K562 (cell line): Measurements from ENCODE around the gene SIK3. TPM values are rescaled to one million over a fixed set of nuclear protein-coding genes. Genes with fewer than 3 reads are reported as not detected.

Experiments
- ATAC-seq: fragments of 200-7000 bp; cut with Tn5 transposase; 3 replicates; pipeline ENCODE4 v1.9.1; 2020; ENCODE audit warnings: moderate library complexity
- BruUV-seq: library from RNA; stranded (reverse); fragments of 400-500 nt; replicated peaks from 2 replicates; lab custom pipeline; 2021; lab: Mats Ljungman, UMichigan
- CTCF ChIA-PET: fragments of 300-600 bp; formaldehyde crosslinking; extraction: SDS; loops from one replicate; lab custom pipeline; 2021; ENCODE audit warnings: low intra/inter-chr PET ratio; lab: Yijun Ruan, JAX
- POLR2A ChIA-PET: fragments of 300-600, 350-650 bp; sonication (Branson Sonifier 250); formaldehyde crosslinking; extraction: SDS; loops from one replicate; lab custom pipeline; 2021; ENCODE audit warnings: antibody characterized with exemption, inconsistent platforms; lab: Yijun Ruan, JAX
- DNase-seq, 4 experiments: peaks; one replicate each; pipeline versions ENCODE4 v3.0.0 to v3.0.0-alpha.2; 2011 to 2018; ENCODE audit warnings: low spot score in 3 of 4, mixed read lengths in 3 of 4; ENCODE audit errors: extremely low read depth in 1 of 4
- FAIRE-seq: peaks from 2 replicates; lab custom pipeline; 2011; peaks lifted over from hg19 to GRCh38; lab: Jason Lieb, UNC
- H2AFZ ChIP-seq: 2 replicates; pipeline ENCODE4 v1.6.0; 2011; ENCODE audit warnings: low read depth, low read length, control low read depth, inconsistent platforms
- H3K27ac ChIP-seq: fragments of 200-600 bp; 3 replicates; pipeline ENCODE4 v1.8.0; 2011; ENCODE audit warnings: low read depth, mild to moderate bottlenecking, control low read depth, inconsistent platforms, low read length, moderate library complexity, mixed read lengths; ENCODE audit errors: extremely low read depth
- H3K27me3 ChIP-seq, 2 experiments: fragments of 300-600 bp in 1 of 2; 2 replicates in 1 of 2; 3 replicates in 1 of 2; pipeline versions ENCODE4 v1.6.0 to v1.8.0; 2011; ENCODE audit warnings: inconsistent platforms in 2 of 2, low read length in 2 of 2, mild to moderate bottlenecking in 1 of 2, mixed read lengths in 1 of 2, moderate library complexity in 1 of 2; ENCODE audit not compliant: control insufficient read depth in 2 of 2, insufficient read depth in 2 of 2
- H3K36me3 ChIP-seq: fragments of 300-600 bp; 3 replicates; pipeline ENCODE4 v1.8.0; 2011; ENCODE audit warnings: mild to moderate bottlenecking, low read length, inconsistent platforms; ENCODE audit not compliant: control insufficient read depth, insufficient read depth
- H3K4me1 ChIP-seq, 2 experiments: fragments of 200-600 bp in 1 of 2; replicated peaks in 1 of 2; 2 replicates in 1 of 2; 3 replicates in 1 of 2; pipeline versions ENCODE4 v1.5.1 to v1.8.0; 2011; ENCODE audit warnings: inconsistent platforms in 2 of 2, low read length in 2 of 2, mild to moderate bottlenecking in 1 of 2, mixed read lengths in 1 of 2, moderate library complexity in 1 of 2; ENCODE audit not compliant: control insufficient read depth in 2 of 2, insufficient read depth in 2 of 2
- H3K4me2 ChIP-seq: 2 replicates; pipeline ENCODE4 v1.6.1; 2011; ENCODE audit warnings: low read length, control low read depth, inconsistent platforms, mixed read lengths; ENCODE audit not compliant: insufficient read depth
- H3K4me3 ChIP-seq: fragments of 200-600 bp; sonication (generic), shearing (Covaris generic); 2 replicates; pipeline ENCODE4 v1.5.1; 2016; ENCODE audit warnings: control low read depth, inconsistent platforms
- H3K79me2 ChIP-seq: fragments of 200-600 bp; 3 replicates; pipeline ENCODE4 v1.8.0; 2011; ENCODE audit warnings: low read length, inconsistent platforms; ENCODE audit not compliant: control insufficient read depth, insufficient read depth
- H3K9ac ChIP-seq, 2 experiments: 2 replicates each; pipeline versions ENCODE4 v1.6.0 to v1.6.1; 2011; ENCODE audit warnings: low read depth in 2 of 2, low read length in 2 of 2, control low read depth in 1 of 2, inconsistent platforms in 1 of 2, mild to moderate bottlenecking in 1 of 2, mixed read lengths in 1 of 2; ENCODE audit not compliant: insufficient read depth in 1 of 2
- H3K9me1 ChIP-seq: one replicate; pipeline ENCODE4 v1.6.0; 2011; ENCODE audit warnings: inconsistent platforms, mild to moderate bottlenecking, low read length, moderate library complexity; ENCODE audit not compliant: control insufficient read depth, insufficient read depth
- H3K9me3 ChIP-seq: replicated peaks from 2 replicates; pipeline ENCODE4 v1.5.1; 2011; ENCODE audit warnings: low read depth, low read length, inconsistent platforms; ENCODE audit not compliant: control insufficient read depth, insufficient read depth
- H4K20me1 ChIP-seq: replicated peaks from 2 replicates; pipeline ENCODE4 v1.6.1; 2011; ENCODE audit warnings: low read length, inconsistent platforms, mixed read lengths; ENCODE audit not compliant: control insufficient read depth, insufficient read depth
- ADNP ChIP-seq: fragments of 200-800 bp; sonication (Bioruptor generic); IDR thresholded peaks from 2 replicates; pipeline ENCODE4 v1.6.1; 2016; ENCODE audit warnings: missing genetic modification characterization, missing compliant biosample characterization
- ARHGAP35 ChIP-seq: fragments of 450-650 bp; IDR thresholded peaks from 2 replicates; pipeline ENCODE4 v1.6.1; 2018; ENCODE audit not compliant: partially characterized antibody
- EGR1 ChIP-seq: fragments of 450-650 bp; conservative IDR thresholded peaks from 2 replicates; pipeline ENCODE4 v1.6.1; 2017; ENCODE audit warnings: mild to moderate bottlenecking
- JUN ChIP-seq, 2 experiments: sonication (generic) in 1 of 2; formaldehyde crosslinking in 1 of 2; IDR thresholded peaks; 2 replicates each; pipeline versions ENCODE4 v1.6.1 to v1.8.0; 2012 to 2022; ENCODE audit warnings: borderline replicate concordance in 2 of 2, mild to moderate bottlenecking in 2 of 2, improper control_type of control experiment in 1 of 2, low read depth in 1 of 2, low read length in 1 of 2, missing genetic modification reagents in 1 of 2
- JUNB ChIP-seq: fragments of 450-650 bp; formaldehyde crosslinking; conservative IDR thresholded peaks from 2 replicates; pipeline ENCODE4 v1.4.0; 2020; ENCODE audit warnings: mild to moderate bottlenecking
- POLR2AphosphoS2 ChIP-seq: IDR thresholded peaks from 2 replicates; pipeline ENCODE4 v1.6.1; 2012; ENCODE audit warnings: low read length, improper control_type of control experiment
- RNF2 ChIP-seq: sonication (generic); IDR thresholded peaks from 2 replicates; pipeline ENCODE4 v1.6.1; 2016
- SLC30A9 ChIP-seq: fragments of 250-450 bp; sonication (Bioruptor Pico); IDR thresholded peaks from 2 replicates; pipeline ENCODE4 v1.8.0; 2022; ENCODE audit warnings: mild to moderate bottlenecking, moderate library complexity
- SNIP1 ChIP-seq: fragments of 450-650 bp; IDR thresholded peaks from 2 replicates; pipeline ENCODE4 v1.7.1; 2017; ENCODE audit warnings: low read depth, mild to moderate bottlenecking
- TEAD4 ChIP-seq, 2 experiments: sonication (generic) in 1 of 2; formaldehyde crosslinking in 1 of 2; IDR thresholded peaks; 2 replicates each; pipeline versions ENCODE4 v1.6.1 to v1.8.0; 2012 to 2022; ENCODE audit warnings: borderline replicate concordance in 1 of 2, inconsistent platforms in 1 of 2, low read length in 1 of 2, mild to moderate bottlenecking in 1 of 2, missing genetic modification reagents in 1 of 2
- TRIM24 ChIP-seq, 2 experiments: fragments of 450-650 bp; IDR thresholded peaks; 2 replicates each; pipeline ENCODE4 v1.6.1; 2016
- ZNF146 ChIP-seq: IDR thresholded peaks from one replicate; pipeline ENCODE4 v1.6.1; 2018; ENCODE audit warnings: missing compliant biosample characterization; ENCODE audit not compliant: unreplicated experiment
- ZNF224 ChIP-seq: sonication (generic); formaldehyde crosslinking; IDR thresholded peaks from 2 replicates; pipeline ENCODE4 v1.8.0; 2022; ENCODE audit warnings: mild to moderate bottlenecking, missing genetic modification reagents
- ZNF354B ChIP-seq: fragments of 250-450 bp; sonication (Bioruptor Pico); IDR thresholded peaks from 2 replicates; pipeline ENCODE4 v1.4.0; 2020
- ZNF561 ChIP-seq: fragments of 450-650 bp; formaldehyde crosslinking; conservative IDR thresholded peaks from 2 replicates; pipeline ENCODE4 v1.4.0; 2020; ENCODE audit warnings: mild to moderate bottlenecking, moderate library complexity
- ZNF785 ChIP-seq: fragments of 250-450 bp; sonication (Bioruptor Pico); IDR thresholded peaks from 2 replicates; pipeline ENCODE4 v1.4.0; 2020; ENCODE audit warnings: mild to moderate bottlenecking
- ZSCAN29 ChIP-seq: fragments of 450-650 bp; IDR thresholded peaks from 2 replicates; pipeline ENCODE4 v1.6.1; 2017
- WGBS: fragments of 100-300 bp; shearing (Covaris generic); methylation state at CpG from one replicate; pipeline ENCODE4 v1.1.6; 2016; ENCODE audit warnings: low coverage, mixed read lengths; ENCODE audit not compliant: insufficient coverage; ENCODE audit errors: missing lambda C conversion rate; 5-methylcytosine and 5-hydroxymethylcytosine counted together
- in situ Hi-C: fragments of 300-500 bp; cut with MboI; formaldehyde crosslinking; loops from 4 replicates; pipeline ENCODE4 v1.15.0; 2018; ENCODE audit warnings: inconsistent platforms, mixed read lengths
- intact Hi-C: fragments of 100-400 bp; cut with micrococcal nuclease; formaldehyde crosslinking; loops from 2 replicates; pipeline ENCODE4 v1.14.2; 2022
- polyA plus RNA-seq, 8 experiments: library from polyadenylated mRNA; depleted of rRNA in 4 of 8; stranded (reverse) in 5 of 8; unstranded in 3 of 8; fragments of >200 nt; fragmentation: Nextera tagmentation in 2 of 8; fragmentation: Illumina TruSeq in 1 of 8; extraction: Ambion mirVana in 2 of 8; extraction: Trizol in 1 of 8; gene quantifications; 2 replicates each; pipeline versions ENCODE4 v1.2.1 to v1.2.3, GENCODE V29; 2011 to 2014; ENCODE audit warnings: inconsistent platforms in 1 of 8, missing spikeins in 1 of 8
- total RNA-seq, 7 experiments: library from RNA; depleted of rRNA in 6 of 7; stranded (reverse); fragments of >200 nt in 6 of 7; fragmentation: Illumina TruSeq in 2 of 7; extraction: Trizol in 2 of 7; gene quantifications; 2 replicates each; pipeline versions ENCODE4 v1.2.1 to v1.2.3, GENCODE V29; 2011 to 2021; ENCODE audit warnings: low replicate concordance in 1 of 7
- TF ChIP-seq, protein P1 (sequence below): fragments of 250-450 bp; sonication (Bioruptor Pico); IDR thresholded peaks from 2 replicates; pipeline ENCODE4 v1.8.0; 2022; ENCODE audit warnings: inconsistent platforms, mild to moderate bottlenecking, moderate library complexity, borderline replicate concordance
- TF ChIP-seq, protein P2 (sequence below), 3 experiments: fragments of 200-800 bp in 1 of 3; fragments of 250-450 bp in 1 of 3; fragments of 450-650 bp in 1 of 3; sonication (Bioruptor Pico) in 1 of 3; sonication (Bioruptor generic) in 1 of 3; formaldehyde crosslinking in 1 of 3; IDR thresholded peaks; 2 replicates each; pipeline versions ENCODE4 v1.6.1 to v1.8.0; 2016 to 2022; ENCODE audit warnings: mild to moderate bottlenecking in 2 of 3, missing genetic modification characterization in 2 of 3, missing compliant biosample characterization in 1 of 3, moderate library complexity in 1 of 3

The SIK3 gene
- total and polyA plus RNA-seq, 9 of the 15 experiments (the other 6 are each of a cell fraction or from before 2014, with no cell fraction given) = 1.6 to 21.6 (median 8.0) TPM

DNA sequence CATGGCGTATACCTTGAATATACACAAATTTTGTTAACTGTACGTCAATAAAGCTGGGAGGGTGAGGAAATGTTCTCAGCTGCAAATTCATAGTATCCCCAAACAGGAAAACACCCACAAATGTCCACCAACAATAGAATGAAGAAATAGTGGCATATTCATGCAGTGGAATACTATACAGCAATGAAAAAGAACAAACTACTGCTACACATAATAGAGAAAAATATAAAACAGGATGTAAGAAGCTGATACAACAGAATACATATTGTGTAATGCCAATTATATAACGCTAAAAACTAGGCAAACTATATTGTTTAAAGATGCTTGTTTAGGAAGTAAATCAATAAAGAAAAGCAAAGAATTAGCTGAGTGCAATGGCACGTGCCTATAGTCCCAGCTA is 81.5 kb downstream of the SIK3 start (continued):
- TF ChIP-seq ADNP (tag) (peak; percentile 67), JUN (IDR thresholded peaks at IDR 0.05; ENCODE audit: borderline replicate concordance, low read depth, low read length) (no peak), JUN (CRISPR knock-in tag; IDR thresholded peaks at IDR 0.05; ENCODE audit: borderline replicate concordance) (no peak), ZNF561 (CRISPR knock-in tag) (no peak), ZNF146 (CRISPR knock-in tag) (peak; percentile 99), ZNF785 (CRISPR knock-in tag) (no peak), ZNF224 (no peak)

DNA sequence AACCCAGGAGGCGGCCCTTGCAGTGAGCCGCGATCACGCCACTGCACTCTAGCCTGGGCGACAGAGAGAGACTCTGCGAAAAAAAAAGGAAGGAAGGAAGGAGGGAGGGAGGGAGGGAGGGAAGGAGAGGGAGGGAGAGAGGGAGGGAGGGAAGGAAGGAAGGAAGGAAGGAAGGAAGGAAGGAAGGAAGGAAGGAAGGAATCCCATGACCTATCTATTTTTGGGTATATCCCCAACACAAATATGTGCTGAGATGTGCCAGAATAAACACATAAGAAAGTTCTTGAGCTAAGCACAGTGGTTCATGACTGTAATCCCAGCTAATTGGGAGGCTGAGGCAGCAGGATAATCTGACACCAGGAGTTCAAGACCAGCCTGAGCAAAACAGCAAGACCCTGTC is 82.0 kb downstream of the SIK3 start:
- H3K4me1 ChIP-seq = peaks cover 0 to 16% of the 10 kb centered on the region in 2 experiments; a peak in 3 of 5 replicates
- H3K9ac ChIP-seq = no peak overlapping the region
- intact Hi-C loops (no loop called here), in situ Hi-C loops (no loop called here)
- no peak for DNase-seq
- H3K9me1 ChIP-seq = no peaks in the 10 kb centered on the region
- ATAC-seq = no peak
- no peaks in the 10 kb centered on the region for H3K36me3 ChIP-seq
- CTCF ChIA-PET = no interaction called here
- peaks cover 14% of the 10 kb centered on the region for H4K20me1 ChIP-seq
- H3K27ac ChIP-seq = no peak overlapping the region
- H3K27me3 ChIP-seq = no peaks in the 10 kb centered on the region
- peaks cover 26% of the 10 kb centered on the region; the same call in 2 of the 3 replicates for H3K79me2 ChIP-seq
- no peak overlapping the region for H2AFZ ChIP-seq
- POLR2A ChIA-PET = no interaction called here
- no peak overlapping the region for H3K4me3 ChIP-seq
- no peak overlapping the region for H3K4me2 ChIP-seq
- 100% methylated on average over 3 of the region's 6 CpGs for WGBS
- H3K9me3 ChIP-seq = no peaks in the 10 kb centered on the region
- BruUV-seq = no TSS peak
- FAIRE-seq = no peak
- TF ChIP-seq SLC30A9 (CRISPR knock-in tag) = no peak
- no peak for TF ChIP-seq ZNF354B (CRISPR knock-in tag)
- no peak for TF ChIP-seq EGR1
- TF ChIP-seq, protein P1, sequence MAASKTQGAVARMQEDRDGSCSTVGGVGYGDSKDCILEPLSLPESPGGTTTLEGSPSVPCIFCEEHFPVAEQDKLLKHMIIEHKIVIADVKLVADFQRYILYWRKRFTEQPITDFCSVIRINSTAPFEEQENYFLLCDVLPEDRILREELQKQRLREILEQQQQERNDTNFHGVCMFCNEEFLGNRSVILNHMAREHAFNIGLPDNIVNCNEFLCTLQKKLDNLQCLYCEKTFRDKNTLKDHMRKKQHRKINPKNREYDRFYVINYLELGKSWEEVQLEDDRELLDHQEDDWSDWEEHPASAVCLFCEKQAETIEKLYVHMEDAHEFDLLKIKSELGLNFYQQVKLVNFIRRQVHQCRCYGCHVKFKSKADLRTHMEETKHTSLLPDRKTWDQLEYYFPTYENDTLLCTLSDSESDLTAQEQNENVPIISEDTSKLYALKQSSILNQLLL = no peak
- TF ChIP-seq ZSCAN29 = no peak
- no peak for TF ChIP-seq SNIP1
- no peak for TF ChIP-seq TRIM24 (IDR thresholded peaks at IDR 0.05)
- no peak for TF ChIP-seq TEAD4 (IDR thresholded peaks at IDR 0.05; ENCODE audit: low read length)
- no peak for TF ChIP-seq TEAD4 (CRISPR knock-in tag; IDR thresholded peaks at IDR 0.05; ENCODE audit: borderline replicate concordance)
- no peak for TF ChIP-seq ARHGAP35
- TF ChIP-seq POLR2AphosphoS2 = no peak
- TF ChIP-seq RNF2 = no peak
- TF ChIP-seq, protein P2, sequence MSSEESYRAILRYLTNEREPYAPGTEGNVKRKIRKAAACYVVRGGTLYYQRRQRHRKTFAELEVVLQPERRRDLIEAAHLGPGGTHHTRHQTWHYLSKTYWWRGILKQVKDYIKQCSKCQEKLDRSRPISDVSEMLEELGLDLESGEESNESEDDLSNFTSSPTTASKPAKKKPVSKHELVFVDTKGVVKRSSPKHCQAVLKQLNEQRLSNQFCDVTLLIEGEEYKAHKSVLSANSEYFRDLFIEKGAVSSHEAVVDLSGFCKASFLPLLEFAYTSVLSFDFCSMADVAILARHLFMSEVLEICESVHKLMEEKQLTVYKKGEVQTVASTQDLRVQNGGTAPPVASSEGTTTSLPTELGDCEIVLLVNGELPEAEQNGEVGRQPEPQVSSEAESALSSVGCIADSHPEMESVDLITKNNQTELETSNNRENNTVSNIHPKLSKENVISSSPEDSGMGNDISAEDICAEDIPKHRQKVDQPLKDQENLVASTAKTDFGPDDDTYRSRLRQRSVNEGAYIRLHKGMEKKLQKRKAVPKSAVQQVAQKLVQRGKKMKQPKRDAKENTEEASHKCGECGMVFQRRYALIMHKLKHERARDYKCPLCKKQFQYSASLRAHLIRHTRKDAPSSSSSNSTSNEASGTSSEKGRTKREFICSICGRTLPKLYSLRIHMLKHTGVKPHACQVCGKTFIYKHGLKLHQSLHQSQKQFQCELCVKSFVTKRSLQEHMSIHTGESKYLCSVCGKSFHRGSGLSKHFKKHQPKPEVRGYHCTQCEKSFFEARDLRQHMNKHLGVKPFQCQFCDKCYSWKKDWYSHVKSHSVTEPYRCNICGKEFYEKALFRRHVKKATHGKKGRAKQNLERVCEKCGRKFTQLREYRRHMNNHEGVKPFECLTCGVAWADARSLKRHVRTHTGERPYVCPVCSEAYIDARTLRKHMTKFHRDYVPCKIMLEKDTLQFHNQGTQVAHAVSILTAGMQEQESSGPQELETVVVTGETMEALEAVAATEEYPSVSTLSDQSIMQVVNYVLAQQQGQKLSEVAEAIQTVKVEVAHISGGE (CRISPR knock-in tag; IDR thresholded peaks at IDR 0.05) = no peak
- no peak for TF ChIP-seq JUNB (CRISPR knock-in tag)
